Spleen (tissue), 11 donors: ENCODE data around the gene NOTUM. TPM values are rescaled to one million over a fixed set of nuclear protein-coding genes. Genes with fewer than 3 reads are reported as not detected.

Source experiments
- DNase-seq: peaks from one replicate; pipeline ENCODE4 v3.0.0-alpha.2; 2020
- H3K27ac ChIP-seq, 8 donors: fragments of 200-600 bp; sonication (generic) in 7 of 8; 1 replicate in 4 of 8; 2 replicates in 4 of 8; pipeline versions ENCODE4 v1.5.0 to v1.8.0; 2016 to 2021; ENCODE audit warnings: inconsistent platforms in 4 of 8, mild to moderate bottlenecking in 4 of 8, moderate library complexity in 1 of 8
- H3K27me3 ChIP-seq, 7 donors: fragments of 200-600 bp; sonication (generic) in 6 of 7; replicated peaks in 1 of 7; 1 replicate in 4 of 7; 2 replicates in 3 of 7; pipeline versions ENCODE4 v1.5.0 to v1.8.0; 2016 to 2021; ENCODE audit warnings: inconsistent platforms in 3 of 7, mild to moderate bottlenecking in 1 of 7
- H3K36me3 ChIP-seq, 6 donors: fragments of 200-600 bp; sonication (generic) in 5 of 6; 1 replicate in 4 of 6; 2 replicates in 2 of 6; pipeline versions ENCODE4 v1.5.0 to v1.8.0; 2016 to 2021; ENCODE audit warnings: inconsistent platforms in 2 of 6
- H3K4me1 ChIP-seq, 6 donors: fragments of 200-600 bp; sonication (generic) in 5 of 6; 1 replicate in 3 of 6; 2 replicates in 3 of 6; pipeline versions ENCODE4 v1.5.0 to v1.8.0; 2016 to 2021; ENCODE audit warnings: inconsistent platforms in 3 of 6
- H3K4me3 ChIP-seq, 8 donors: fragments of 200-600 bp; sonication (generic) in 7 of 8; 1 replicate in 4 of 8; 2 replicates in 4 of 8; pipeline versions ENCODE4 v1.5.0 to v1.8.0; 2016 to 2021; ENCODE audit warnings: inconsistent platforms in 4 of 8, mild to moderate bottlenecking in 4 of 8, moderate library complexity in 2 of 8
- H3K9me3 ChIP-seq, 8 donors: fragments of 200-600 bp; sonication (generic) in 7 of 8; 1 replicate in 4 of 8; 2 replicates in 4 of 8; pipeline versions ENCODE4 v1.5.0 to v1.8.0; 2016 to 2021; ENCODE audit warnings: inconsistent platforms in 4 of 8
- CTCF ChIP-seq, 11 experiments: fragments of 200-600 bp in 7 of 11; fragments of 450-650 bp in 4 of 11; sonication (generic) in 4 of 11; IDR thresholded peaks in 8 of 11; conservative IDR thresholded peaks in 3 of 11; 1 replicate in 7 of 11; 2 replicates in 4 of 11; pipeline versions ENCODE4 v1.4.0 to v1.8.0; 2016 to 2021; ENCODE audit warnings: antibody characterized with exemption in 11 of 11, inconsistent platforms in 4 of 11, mild to moderate bottlenecking in 1 of 11
- POLR2A ChIP-seq, 3 donors: fragments of 450-650 bp; IDR thresholded peaks; one replicate each; pipeline ENCODE4 v1.5.1; 2017; ENCODE audit warnings: antibody characterized with exemption in 3 of 3, mild to moderate bottlenecking in 1 of 3
- POLR2AphosphoS5 ChIP-seq, 3 donors: sonication (generic); formaldehyde crosslinking; IDR thresholded peaks; one replicate each; pipeline ENCODE4 v1.5.1; 2017; ENCODE audit warnings: antibody characterized with exemption in 3 of 3
- WGBS, 5 donors: extraction: QIAGEN DNeasy Blood & Tissue Kit in 3 of 5; methylation state at CpG; one replicate each; pipeline versions ENCODE4 v1.1.5 to v1.1.7; 2013 to 2018; 5-methylcytosine and 5-hydroxymethylcytosine counted together
- intact Hi-C: fragments of 100-400 bp; cut with DNase I; formaldehyde crosslinking; loops from one replicate; pipeline ENCODE4 v1.15.0; 2023; ENCODE audit warnings: low total_unique reads
- polyA plus RNA-seq, 3 donors: library from polyadenylated mRNA; stranded (reverse); fragments of 200-250 nt; gene quantifications; one replicate each; pipeline ENCODE4 v1.2.1, GENCODE V29; 2013
- total RNA-seq, 7 donors: library from RNA; depleted of rRNA in 3 of 7; stranded (reverse); fragments of >200 nt in 3 of 7; fragmentation: NEBNext Ultra II Directional in 4 of 7; extraction: Animal tissue kit (Norgen Biotek cat#: 25700) in 4 of 7; gene quantifications; one replicate each; pipeline versions ENCODE4 v1.1.0 to v1.2.1, GENCODE V29; 2016 to 2021
- donor health status: healthy with polysubstance abuse.
- donor health status: DM: no; HTN: no; CAD: no; lungs with moderate emphysema.
- donor health status: DM: no; HTN: no; CAD: no.
- donor health status: Bipolar disorder and iron deficiency.
- donor health status: healthy.
- donor health status: DM: no; HTN: no; CAD: no.
- donor health status: DM: yes; HTN: yes; CAD: no.

The NOTUM gene
- total and polyA plus RNA-seq, 10 donors: 0.03 to 0.85 (median 0.11) TPM; not detected in 5

DNA sequence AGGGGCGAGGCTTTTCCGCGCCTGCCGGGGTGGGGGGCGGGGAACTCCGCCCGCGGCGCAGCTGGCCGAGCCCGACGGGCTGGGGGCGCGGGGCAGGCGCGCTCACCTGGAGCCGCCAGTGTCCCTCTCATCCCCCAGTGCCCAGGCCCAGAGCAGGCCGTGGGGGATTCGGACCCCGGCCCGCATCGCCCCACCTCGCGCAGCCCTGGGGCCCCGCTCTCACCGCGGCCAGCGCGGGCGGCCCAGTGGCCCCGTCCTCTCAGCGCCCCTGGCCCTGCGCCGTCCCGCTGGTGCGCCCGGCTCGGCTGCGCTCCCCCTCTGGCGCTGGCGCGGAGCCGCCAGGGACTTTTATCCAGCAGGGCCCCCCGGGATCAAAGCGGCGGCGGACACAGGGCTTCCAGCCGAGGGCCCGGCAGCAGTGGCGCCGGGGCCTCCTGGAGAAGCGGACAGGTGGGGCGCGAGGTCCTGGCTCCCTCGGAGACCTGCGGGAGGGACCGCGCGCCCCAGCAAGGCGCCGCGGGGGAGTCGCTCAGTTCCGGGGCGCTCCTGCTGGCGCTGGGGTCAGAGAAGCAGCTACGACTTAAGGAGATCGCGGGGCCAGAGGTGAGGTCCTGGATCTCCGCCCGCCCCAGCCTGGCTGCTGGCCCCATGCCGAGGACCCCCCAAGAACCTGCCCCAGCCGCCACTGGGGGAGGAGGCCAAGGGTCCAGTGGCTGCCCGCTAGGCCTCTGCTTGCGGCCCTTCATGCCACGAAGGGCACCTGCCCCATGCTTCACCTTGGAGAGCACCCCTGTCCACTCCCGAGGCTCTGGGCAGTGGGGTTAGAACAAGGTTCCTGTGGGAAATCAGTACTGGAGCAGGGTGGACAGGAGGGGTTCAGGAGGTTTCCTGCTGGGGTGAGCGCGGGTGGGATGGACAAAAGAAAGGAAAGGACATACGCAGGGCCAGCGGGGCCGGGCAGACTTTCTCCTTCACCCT, 823 bp upstream of the NOTUM start:
- peaks cover 4 to 90% (median 55%) of the 10 kb centered on the region in 7 donors for H3K27me3 ChIP-seq
- H3K27ac ChIP-seq: no peak overlapping the region
- no peak for DNase-seq
- no peaks in the 10 kb centered on the region for H3K36me3 ChIP-seq
- intact Hi-C loops: no loop called here
- no peaks in the 10 kb centered on the region for H3K9me3 ChIP-seq
- H3K4me3 ChIP-seq: peak overlapping the region in 1 of 8 donors; percentile 75
- WGBS, 5 donors: 16 to 26% (median 21%) methylated on average over 33 to 82 of the region's 82 CpGs
- peaks cover 9 to 45% (median 29%) of the 10 kb centered on the region in 6 donors for H3K4me1 ChIP-seq
- no peak for TF ChIP-seq CTCF (IDR thresholded peaks at IDR 0.05 in 8 of 11, conservative IDR thresholded peaks at IDR 0.05 in 3 of 11)
- TF ChIP-seq POLR2A (IDR thresholded peaks at IDR 0.05): no peak
- TF ChIP-seq POLR2AphosphoS5 (IDR thresholded peaks at IDR 0.05): no peak

- no peaks in the 10 kb centered on the region for H3K36me3 ChIP-seq
- H3K4me1 ChIP-seq: peaks cover 9 to 34% (median 24%) of the 10 kb centered on the region in 6 donors
- H3K27me3 ChIP-seq: peaks cover 4 to 85% (median 59%) of the 10 kb centered on the region in 7 donors
- peak overlapping the region in 7 of 8 donors; percentile 31 to 75 (median 49) for H3K4me3 ChIP-seq
- no peak for TF ChIP-seq POLR2AphosphoS5 (IDR thresholded peaks at IDR 0.05)
- TF ChIP-seq CTCF (IDR thresholded peaks at IDR 0.05 in 8 of 11, conservative IDR thresholded peaks at IDR 0.05 in 3 of 11): no peak
- no peak for TF ChIP-seq POLR2A (IDR thresholded peaks at IDR 0.05)
- H3K27ac ChIP-seq: no peak overlapping the region
- intact Hi-C loops: no loop called here
- no peak for DNase-seq
- 3 to 7% (median 4%) methylated on average over 27 to 98 of the region's 98 CpGs for WGBS, 5 donors
- no peaks in the 10 kb centered on the region for H3K9me3 ChIP-seq
Measured at GRCh38 chr17:81960130-81960958, 643 bp downstream of the NOTUM start.

- Histone ChIP-seq H3K4me1 (peaks cover 9 to 34% (median 24%) of the 10 kb centered on the region in 6 donors), H3K4me3 (peak overlapping the region; percentile 20 to 75 (median 48)), H3K36me3 (no peaks in the 10 kb centered on the region), H3K27me3 (peaks cover 4 to 93% (median 59%) of the 10 kb centered on the region in 7 donors), H3K9me3 (no peaks in the 10 kb centered on the region), H3K27ac (no peak overlapping the region)
- WGBS, 5 donors: 1 to 2% (median 1%) methylated on average over 35 to 112 of the region's 112 CpGs
- DNase-seq: peak; percentile 95
- TF ChIP-seq POLR2A (IDR thresholded peaks at IDR 0.05): no peak
- TF ChIP-seq POLR2AphosphoS5 (IDR thresholded peaks at IDR 0.05): peak; percentile 29 to 58 (median 47)
- TF ChIP-seq CTCF (IDR thresholded peaks at IDR 0.05 in 8 of 11, conservative IDR thresholded peaks at IDR 0.05 in 3 of 11): peak in 6 of 11 experiments; percentile 74 to 97 (median 86)
- intact Hi-C loops: loop anchor here (5.0 kb wide), 1 partner anchor 63 kb away; the partner anchor contains the start of genes CENPX and LRRC45
Measured at GRCh38 chr17:81959362-81960129, 1.4 kb downstream of the NOTUM start.
